NCI-H1105 (cell line): ENCODE data around the gene FAM151A.

Experiments
- DNase-seq: peaks from one replicate; lab custom pipeline; 2025; lab: John Stamatoyannopoulos, UW

FAM151A gene

DNA sequence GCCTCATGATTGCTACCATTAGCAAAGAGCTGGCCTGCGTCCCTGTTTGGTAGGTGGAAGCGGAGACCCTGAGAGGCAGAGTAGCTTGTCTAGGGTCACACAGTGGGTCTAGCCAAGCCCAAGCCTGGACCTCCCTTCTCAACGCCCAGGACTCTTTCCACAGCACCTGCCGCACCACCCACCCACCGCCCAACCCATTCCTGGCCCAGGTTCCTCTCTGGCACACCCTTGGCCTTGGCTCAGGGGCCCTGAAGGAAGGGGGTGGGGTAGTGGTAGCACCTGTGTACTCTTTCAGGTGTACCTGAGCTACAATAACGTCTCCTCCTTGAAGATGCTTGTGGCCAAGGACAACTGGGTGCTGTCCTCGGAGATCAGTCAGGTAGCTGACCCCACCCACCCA is 19.3 kb downstream of the FAM151A start:
- no peak for DNase-seq

DNA sequence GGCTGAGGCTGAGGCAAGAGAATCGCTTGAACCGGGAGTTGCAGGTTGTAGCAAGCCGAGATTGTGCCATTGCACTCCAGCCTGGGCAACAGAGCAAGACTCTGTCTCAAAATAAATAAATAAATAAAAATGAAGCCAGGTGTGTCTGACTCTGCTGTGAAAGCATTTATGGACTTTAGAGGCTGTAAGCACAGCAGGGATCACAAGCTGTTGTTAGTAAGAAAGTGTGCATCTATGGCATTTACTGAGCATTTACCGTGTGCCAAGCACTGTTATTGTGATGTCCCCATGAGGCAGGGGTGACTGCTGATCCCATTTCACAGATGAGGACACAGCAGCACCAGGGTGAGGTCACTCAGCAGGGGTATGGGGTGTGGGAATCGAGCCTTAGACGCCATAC is 20.1 kb downstream of the FAM151A start:
- DNase-seq, result no peak

DNA sequence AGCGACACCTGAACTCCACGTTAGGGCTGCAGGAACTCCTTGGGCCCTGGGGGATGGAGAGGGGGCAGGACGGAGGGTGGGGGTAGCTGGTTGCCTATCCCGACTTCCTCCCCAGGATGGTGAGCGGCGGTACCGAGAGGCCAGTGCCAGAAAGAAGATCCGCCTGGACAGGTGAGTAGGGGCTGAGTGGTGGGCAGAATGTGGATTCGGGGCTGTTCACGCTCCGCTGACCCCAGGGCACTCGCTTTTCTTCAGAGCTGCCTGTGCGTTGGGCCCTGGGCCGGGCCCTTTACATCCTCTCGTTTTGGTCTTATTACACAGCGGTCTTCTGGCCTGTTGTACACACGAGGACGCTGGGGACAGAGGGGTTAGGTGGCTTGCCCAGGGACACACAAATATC is 20.8 kb downstream of the FAM151A start:
- DNase-seq, result no peak

DNA sequence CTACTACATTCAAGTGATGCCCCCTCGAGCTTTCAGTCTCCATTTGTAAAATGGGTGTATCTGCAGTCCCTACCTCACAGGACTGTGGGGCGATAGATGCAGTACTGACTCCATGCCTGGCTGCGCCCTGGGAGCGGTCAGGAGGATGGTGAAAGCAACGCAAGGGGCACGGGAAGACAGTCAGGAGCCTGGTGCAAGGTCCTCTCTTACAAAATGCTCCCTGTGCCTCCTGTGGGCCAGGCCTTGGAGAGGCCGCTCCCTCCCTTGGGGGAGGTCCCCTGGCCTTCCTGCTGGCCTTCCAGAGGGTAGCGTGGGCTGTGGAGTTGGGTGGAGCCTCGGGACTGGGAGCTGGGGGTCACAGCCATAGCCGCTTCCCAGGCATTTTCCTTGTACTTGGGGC is 21.6 kb downstream of the FAM151A start:
- DNase-seq, result no peak

DNA sequence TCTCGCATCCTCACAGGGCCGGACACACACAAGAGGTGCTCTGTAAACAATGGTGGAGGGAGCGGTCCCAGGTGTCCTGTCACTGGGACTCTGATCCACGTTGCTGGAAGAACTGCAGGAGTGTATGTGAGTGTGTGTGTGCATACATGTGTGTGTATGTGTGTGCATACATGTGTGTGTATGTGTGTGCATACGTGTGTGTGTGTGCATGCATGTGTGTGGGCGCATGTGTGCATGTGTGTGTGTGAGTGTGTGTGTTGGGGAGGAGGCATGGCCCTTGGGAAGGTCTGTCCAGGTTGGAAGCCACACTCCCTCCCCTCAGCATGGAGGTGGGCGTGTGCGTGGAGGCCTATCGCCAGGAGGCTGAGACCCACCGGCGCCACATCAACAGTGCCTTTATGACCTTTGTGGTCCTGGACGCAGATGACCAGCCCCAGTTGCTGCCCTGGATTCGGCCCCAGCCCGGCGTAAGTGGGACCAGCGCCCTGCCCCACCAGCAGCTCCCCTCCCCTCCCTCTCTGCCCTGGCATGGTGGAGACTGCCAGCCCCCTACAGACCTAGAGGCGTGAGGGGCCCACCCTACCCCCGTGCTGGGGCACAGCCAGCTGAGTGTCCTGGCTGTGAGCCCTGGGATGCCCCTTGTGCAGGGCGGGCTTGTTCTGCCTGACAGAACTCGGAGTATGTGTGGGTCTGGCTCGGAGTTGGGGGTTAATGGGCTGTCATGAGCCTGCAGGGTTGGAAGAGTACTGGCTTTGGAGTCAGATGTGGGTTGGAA is 22.2 kb downstream of the FAM151A start:
- DNase-seq, result no peak

DNA sequence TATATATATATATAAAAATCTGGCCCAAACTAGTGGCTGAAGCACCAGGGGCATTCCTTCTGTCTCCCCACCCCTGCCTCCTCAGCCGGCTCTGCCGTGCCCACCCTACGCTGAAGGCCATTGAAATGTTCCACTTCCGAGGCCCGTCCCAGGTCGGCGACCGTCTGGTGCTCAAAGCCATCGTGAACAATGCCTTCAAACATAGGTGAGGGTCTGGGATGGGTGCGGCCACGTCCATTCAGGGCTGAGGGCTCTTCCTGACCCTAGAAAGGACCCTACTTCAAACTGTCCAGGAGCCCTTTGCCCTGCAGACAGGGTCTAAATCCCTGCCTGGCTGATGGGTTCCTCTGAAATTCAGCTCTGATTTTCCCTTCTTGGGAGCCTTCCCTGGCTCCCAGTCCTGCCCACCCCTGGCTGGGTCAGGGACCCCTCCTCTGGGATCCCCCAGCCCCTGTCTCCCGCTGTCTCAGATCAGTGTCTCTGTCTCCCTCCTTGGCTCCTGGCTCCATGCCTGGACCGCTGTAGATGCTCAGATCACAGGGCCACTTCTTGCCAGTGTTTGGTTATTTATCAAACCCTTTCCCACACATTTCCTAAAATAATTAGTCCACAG is 24.0 kb downstream of the FAM151A start:
- DNase-seq, result no peak

DNA sequence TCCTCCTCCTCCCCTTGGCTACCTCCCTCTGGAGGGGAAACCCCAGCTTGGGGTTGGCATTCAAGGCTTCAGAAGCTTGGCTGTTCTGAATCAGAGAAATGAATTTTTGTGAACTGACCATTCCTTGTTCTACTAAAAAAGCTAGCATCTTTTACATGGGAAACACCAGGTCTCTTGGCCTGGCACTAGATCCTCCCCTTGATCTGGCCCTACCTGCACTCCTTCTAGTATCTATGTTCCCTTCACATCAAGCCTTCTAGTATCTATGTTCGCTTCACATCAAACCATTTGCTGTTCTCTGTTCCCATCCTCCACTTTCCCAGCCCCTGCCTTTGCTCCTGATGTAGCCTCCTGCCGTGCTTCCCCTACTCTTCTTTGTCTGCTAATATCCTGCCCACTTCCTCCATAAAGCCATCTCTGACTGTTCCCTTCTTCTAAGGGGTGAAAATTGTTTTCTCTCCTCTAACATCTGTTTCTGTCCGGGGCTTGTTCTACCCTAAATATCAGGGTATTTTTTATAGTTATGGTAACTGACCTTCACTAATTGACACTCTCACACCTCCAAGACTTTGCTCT is 25.8 kb downstream of the FAM151A start:
- no peak for DNase-seq

DNA sequence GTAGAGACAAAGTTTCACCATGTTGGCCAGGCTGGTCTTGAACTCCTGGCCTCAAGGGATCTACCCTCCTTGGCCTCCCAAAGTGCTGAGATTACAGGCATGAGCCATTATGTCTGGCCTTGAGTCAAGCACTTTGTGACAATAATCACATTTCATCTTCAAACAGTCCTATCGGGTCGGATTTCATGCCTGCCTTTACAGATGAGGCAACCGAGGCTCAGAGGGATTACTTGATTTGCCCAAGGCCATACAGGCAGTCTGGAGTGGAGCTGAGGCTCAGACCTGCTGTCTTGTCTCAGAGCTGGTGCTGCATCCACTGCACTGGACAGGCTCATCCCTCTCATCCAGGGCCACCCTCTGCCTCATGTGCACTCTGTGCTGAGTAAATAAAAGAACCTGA is 26.6 kb downstream of the FAM151A start:
- DNase-seq, result no peak

DNA sequence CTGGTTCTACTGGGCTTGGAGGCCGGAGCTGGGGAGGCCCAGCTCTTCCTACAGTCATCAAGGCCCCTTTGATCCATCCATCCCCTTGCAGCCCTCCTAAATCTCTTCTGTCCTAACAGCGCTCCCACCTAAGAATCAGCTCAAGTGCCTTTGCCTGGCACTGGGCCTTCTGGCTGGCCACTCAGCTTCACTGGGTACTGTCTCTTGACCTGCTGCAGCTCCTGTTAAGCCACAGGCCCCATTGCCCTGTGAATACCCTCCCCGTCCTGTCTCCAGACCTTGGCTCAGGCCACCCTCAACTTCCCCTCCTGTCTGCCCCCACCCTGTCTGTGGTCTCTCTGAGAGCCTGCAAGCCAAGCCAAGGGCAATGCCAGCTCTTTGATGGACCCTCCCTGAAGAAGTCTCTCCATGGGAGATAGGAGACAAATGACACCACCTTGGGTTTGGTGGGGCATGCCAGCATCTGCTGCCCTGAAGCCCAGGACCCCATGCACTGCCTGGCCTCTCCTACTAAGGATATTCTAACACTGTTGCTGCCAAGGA is 27.3 kb downstream of the FAM151A start:
- no peak for DNase-seq

DNA sequence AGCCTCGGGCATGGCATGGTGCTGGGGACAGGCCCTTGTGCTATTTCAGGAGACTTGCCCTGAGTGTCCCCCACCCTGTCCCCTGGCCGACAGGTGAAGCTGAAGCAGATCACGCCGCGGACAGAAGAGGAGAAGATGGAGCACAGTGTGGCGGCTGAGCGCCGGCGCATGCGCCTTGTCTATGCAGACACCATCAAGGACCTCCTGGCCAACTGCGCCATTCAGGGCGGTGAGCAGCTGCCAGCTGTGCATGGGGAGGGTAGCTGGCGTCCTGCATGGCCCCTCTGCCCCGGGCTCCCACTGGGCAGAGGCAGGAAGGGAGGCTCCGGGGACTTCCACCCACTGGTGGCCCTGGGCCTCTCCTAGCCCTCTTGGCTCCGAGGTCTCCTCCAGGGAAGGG is 28.9 kb downstream of the FAM151A start:
- DNase-seq, result no peak

DNA sequence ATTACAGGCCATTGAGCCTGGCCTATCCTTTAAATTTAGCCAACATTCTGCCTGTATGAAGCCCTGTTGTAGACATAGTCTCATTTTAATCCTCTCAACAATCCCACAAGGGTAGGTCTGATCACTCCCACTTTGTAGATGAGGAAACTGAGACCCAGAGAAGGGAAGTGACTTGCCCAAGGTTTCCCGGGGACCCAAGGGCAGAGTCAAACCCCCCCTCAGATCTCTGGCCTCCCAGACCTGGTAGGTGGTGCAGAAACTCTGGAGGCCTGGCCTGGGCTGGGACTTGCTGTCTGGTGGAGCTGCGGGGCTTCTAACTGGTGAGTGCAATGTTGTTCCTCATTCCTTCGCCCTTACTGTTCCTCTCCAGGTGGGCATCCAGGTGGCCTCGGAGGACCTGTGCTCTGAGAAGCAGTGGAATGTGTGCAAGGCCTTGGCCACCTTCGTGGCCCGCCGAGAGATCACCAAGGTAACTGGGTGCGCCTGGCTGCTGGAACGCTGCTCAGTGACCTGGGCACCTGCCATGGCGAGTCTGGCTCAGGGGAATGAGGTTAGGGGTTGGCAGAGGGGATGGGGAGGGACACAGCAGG is 29.7 kb downstream of the FAM151A start:
- DNase-seq, result no peak

DNA sequence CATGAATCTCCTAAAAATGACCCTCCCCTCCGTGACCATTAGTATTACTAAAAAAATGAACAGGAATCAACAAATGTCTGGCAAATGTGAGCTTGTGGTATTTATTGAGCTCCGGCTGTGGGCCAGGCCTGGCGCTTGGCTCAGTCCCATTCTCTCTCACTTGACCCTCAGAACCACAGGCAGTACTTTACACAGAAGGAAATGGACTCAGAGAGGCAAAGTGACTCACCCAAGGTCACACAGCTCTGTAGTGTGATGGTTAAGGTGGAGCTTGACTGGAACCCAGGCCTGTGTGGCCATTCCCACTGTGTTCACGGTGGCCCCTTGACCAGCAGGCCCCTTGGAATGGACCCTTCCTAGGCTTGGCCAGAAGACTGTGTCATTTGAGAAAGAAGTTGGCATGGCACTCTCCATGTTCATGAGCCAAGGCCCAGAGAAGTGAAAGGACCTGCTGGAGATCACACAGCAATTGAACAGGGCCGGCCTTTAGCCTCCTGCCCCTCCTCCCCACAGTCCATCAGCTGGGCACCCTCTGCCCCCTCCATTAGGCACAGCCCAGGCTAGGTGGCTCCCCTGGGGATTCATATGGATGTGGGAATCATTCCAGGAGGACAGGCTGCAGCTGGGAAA is 32.1 kb downstream of the FAM151A start:
- DNase-seq, result no peak

DNA sequence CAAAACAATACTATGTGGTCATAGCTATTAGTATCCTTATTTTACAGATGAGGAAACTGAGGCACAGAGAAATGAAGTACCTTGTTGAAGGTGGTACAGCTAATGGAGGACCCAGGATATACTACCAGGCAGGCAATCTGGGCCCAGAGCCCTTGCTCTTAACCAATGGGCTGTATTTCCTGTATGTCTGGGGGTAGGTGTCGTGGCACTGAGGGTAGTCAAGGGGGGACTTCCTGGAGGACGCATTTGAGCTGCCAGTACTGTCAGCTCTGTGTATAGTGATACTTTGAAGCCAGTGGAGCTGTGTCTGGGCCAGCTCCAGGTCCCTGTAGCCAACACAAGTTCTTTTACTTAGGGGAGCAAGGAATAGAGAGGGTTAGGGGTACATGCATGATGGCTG is 34.9 kb downstream of the FAM151A start:
- no peak for DNase-seq

DNA sequence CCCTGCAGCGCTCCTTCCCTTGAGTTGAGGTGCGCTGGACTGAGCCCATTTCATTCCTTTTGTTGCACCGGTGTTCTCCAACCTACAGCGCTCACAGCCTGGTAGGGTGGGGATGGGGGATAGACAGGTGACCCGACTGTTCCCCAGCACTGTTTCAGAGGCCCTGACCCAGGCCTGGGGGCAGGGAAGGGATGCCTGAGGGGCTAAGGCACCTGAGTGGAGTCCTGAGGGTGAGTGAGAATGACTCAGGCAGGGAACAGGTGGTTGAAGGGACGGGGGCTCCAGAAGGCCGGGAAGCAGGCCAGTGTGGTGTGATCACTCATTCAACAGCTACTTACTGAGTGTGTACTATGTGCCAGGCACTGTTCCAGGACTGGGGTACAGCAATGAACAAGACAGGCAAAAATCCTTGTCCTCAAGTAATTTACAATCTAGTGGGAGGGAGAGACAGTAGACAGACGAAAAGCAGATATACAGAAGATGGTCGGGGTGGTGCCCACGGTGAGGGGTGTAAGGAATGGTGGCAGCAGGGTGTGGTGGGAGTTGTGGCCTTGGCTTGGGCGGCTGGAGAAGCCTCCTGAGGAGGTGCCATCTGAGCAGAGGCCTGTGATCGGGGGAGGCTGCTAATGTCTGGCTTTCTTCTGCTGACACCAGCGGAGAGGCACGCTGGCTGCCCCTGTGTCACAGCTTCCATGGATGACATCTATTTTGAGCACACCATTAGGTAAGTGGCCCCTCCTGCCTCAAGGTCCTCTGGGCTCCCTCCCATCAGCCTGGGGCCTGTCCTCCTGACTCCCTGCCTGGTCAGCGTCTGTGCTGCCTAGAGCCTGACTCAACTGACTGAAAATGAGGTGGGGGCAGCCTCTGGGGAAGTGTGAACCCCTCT is 37.9 kb downstream of the FAM151A start:
- DNase-seq, result no peak

DNA sequence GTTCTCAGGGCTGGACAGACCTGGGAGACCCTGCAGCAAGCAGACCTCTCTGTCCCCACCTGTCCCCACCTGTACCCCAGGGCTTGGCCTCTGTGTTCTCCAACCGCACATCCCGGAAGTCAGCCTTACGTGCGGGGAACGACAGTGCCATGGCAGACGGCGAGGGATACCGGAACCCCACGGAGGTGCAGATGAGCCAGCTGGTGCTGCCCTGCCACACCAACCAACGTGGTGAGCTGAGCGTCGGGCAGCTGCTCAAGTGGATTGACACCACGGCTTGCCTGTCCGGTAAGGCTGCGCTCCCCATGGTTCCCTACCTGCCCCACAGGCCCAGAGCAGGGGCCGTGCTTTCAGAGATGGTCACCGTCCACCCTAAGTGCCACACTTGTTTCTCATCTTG is 38.8 kb downstream of the FAM151A start:
- no peak for DNase-seq

DNA sequence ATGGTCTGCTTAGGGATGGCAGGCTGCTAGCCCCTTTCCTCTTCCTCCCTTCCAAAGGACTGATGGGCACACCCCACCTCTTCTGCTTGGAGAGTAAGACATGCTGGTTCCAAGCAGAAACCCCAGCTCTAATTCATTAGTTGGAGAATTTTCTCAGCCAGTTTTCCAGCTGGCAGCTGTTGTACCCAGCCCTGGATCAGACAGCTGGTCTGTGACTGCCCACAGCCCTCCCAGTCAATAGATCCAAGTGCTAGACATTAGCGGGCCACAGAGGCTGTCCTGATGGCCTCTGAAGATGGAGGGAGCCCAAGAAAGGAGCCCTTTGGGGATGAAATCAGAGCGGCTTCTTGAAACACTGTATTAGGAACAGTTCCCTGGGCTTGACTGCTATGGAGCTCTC is 39.5 kb downstream of the FAM151A start:
- no peak for DNase-seq

DNA sequence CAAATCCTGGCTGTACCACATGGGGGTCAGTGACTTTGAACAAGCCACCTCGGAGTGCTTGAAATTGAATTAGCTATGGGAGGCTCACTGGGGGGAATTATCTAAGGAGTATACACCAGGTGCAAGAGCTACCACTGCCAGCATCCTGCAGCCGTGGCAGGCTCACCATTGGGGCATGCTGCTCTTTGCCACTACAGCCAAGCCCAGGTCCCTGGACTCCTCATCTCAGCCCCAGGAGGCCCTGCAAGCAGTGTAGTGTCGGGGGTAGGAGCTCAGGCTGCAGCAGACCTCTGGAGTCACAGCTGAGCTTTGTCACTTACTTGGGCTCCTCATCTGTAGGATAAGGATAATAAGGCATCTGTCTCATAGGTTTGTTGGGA is 40.0 kb downstream of the FAM151A start:
- no peak for DNase-seq

DNA sequence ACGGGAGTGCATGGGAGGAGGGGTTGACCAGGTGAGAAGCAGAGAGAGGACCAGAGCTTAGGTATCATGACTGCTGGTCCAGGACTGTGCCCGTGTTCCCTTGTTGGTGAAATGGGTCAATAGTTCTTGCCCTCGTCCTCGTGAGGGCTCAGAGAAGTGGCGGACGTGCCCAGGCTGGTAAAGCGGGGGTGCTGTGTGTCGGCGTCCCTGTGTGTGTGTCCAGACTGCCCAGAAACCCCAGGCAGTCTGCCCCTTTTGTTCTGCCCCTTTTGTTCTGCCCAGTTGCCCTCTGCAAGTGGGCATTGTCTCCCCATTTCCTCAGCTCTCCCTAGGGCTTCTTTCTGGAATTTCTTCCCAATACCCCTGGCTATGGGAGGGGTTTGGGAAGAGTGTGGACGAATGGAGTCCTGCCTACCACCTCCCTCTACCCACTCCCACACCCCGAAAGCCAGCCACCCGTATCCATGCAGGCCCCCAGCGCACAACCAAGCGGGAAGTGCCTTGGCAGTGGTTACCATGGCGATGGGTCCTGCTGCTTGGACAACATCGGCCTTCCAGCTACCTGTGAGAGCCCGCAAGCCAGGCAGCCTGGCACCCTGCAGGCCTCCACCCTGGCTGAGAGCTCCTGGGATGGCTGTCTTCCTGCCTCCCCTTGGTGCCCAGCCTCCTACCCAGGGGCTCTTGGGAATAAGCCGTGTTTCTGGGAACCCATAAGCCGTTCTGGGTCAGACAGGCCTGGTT is 40.6 kb downstream of the FAM151A start:
- peak; percentile 35 for DNase-seq

DNA sequence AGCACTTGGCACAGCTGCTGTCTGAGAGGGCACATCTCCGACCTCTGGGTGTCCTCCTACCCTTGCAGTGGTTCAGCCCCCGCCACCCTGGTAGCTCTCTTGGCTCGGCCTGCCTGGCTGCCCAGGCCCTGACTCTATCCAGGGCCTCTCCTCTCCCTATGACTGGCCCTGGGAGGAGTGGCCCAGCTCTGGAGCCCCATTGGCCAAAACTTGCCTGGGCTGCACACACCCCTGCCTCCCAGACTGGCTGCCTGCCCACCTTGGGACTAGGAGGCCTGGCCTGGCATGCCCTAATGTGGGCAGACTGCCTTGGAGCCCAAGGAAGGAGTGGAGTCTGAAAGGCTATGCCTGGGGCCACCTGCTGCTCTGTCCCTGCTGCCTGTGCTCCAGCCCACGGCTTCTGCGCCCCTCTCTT is 41.7 kb downstream of the FAM151A start:
- DNase-seq, result peak; percentile 75

DNA sequence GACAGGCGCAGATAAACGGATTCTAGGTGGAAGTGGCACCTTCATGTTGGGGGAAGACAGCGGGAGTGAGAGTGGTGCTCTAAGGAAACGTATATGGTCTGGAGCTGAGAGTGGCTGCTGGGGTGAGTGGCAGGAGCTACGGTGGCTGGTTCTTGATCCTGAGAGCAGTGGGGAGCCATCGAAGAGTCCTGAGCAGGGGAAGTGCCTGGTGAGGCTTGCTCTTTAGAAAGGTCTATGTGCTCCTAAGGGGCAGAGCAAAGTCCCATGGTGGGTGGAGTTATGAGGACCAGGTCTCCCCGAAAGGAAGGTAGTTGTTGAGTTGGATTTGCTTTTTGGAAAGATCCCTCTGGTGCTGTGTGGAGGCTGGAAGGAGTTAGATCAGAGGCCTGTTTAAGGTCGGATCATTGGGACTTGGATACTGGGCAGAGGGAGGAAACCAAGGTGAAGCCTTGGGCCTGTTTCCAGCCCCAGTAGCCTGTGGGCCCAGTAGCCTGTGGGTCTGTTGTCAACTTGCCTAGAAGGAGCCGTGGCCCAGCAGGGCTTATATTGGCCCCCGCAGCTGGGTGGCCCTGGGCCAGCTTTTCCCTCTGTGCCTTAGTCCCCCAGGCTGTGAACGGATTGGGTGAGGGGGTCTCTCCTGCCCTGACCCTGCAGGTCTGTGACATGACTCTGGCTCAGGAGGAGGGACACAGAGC is 42.3 kb downstream of the FAM151A start:
- DNase-seq, result no peak
